PC-9 (cell line): ENCODE results near the gene CTNNBL1.
"Not testable (repeated sequence)": the region's sequence is repeated elsewhere in the genome, so short reads cannot be mapped to it uniquely, and the experiment has no call there.

Experiments
- CTCF ChIP-seq: fragments of 200-600 bp; sonication (generic); conservative IDR thresholded peaks from 2 replicates; pipeline ENCODE4 v1.6.1; 2017; ENCODE audit warnings: mixed run types, antibody characterized with exemption, mild to moderate bottlenecking, moderate library complexity
- EZH2 ChIP-seq: fragments of 200-600 bp; sonication (generic); IDR thresholded peaks from 2 replicates; pipeline ENCODE4 v1.8.0; 2017; ENCODE audit warnings: antibody characterized with exemption, low read depth

GRCh38 chr20:37683146-37683545 lies 10.7 kb upstream of the CTNNBL1 start:
- TF ChIP-seq CTCF, EZH2: not testable (repeated sequence)
